NT2/D1 (cell line): ENCODE data around the gene MAN1A1.

Experiments used
- YY1 ChIP-seq: IDR thresholded peaks from 2 replicates; pipeline ENCODE4 v1.6.1; 2011; ENCODE audit not compliant: insufficient read length, insufficient read depth
- ZNF274 ChIP-seq: IDR thresholded peaks from 2 replicates; pipeline ENCODE4 v1.6.1; 2011; ENCODE audit warnings: mild to moderate bottlenecking, low read depth, low read length

DNA sequence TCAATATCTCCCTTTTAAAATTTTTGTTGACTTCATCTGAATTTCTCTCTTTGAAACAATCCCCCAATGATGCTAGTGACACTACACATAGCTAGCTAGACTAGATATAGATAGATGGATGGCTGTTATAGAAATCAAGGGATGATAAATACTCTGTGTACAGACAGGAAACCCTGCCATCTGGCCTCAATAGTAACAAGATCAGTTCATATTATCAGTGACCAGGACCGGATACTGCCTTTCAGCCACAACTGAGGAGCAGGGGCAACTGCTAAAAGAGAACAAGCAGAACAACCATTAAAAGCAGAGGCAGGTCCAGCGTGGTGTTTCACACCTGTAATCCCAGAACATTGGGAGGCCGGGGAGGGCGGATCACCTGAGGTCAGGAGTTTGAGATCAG lies 152.8 kb downstream of the MAN1A1 start:
- TF ChIP-seq ZNF274 (no peak), YY1 (no peak)
